ENCODE measurements around the gene RABEPK.
"Not testable (repeated sequence)": the region's sequence is repeated elsewhere in the genome, so short reads cannot be mapped to it uniquely, and the experiment has no call there.

DNA sequence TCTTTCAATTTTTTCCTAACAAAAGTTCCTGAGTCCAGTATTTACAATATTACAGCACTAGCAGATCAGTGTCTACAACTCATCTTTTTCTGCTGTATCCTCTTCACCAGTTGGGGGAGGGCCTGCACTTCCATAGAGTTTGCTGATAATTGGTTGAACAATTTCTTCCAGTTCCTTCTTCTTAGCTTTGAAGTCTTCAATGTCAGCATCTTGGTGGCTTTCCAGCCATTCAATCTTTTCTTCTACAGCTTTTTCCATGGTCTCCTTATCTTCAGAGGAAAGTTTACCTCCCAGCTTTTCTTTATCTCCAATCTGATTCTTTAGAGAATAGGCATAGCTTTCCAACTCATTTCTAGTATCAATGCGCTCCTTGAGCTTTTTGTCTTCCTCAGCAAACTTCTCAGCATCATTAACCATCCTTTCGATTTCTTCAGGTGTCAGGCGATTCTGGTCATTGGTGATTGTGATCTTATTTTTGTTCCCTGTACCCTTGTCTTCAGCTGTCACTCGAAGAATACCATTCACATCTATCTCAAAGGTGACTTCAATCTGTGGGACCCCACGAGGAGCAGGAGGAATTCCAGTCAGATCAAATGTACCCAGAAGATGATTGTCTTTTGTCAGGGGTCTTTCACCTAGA is 36.3 kb downstream of the RABEPK start:
- TF ChIP-seq, protein P1, sequence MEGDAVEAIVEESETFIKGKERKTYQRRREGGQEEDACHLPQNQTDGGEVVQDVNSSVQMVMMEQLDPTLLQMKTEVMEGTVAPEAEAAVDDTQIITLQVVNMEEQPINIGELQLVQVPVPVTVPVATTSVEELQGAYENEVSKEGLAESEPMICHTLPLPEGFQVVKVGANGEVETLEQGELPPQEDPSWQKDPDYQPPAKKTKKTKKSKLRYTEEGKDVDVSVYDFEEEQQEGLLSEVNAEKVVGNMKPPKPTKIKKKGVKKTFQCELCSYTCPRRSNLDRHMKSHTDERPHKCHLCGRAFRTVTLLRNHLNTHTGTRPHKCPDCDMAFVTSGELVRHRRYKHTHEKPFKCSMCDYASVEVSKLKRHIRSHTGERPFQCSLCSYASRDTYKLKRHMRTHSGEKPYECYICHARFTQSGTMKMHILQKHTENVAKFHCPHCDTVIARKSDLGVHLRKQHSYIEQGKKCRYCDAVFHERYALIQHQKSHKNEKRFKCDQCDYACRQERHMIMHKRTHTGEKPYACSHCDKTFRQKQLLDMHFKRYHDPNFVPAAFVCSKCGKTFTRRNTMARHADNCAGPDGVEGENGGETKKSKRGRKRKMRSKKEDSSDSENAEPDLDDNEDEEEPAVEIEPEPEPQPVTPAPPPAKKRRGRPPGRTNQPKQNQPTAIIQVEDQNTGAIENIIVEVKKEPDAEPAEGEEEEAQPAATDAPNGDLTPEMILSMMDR (IDR thresholded peaks at IDR 0.05): not testable (repeated sequence)
- TF ChIP-seq POLR2A, POLR2AphosphoS5 (IDR thresholded peaks at IDR 0.05): not testable (repeated sequence)
